Activated naive CD4-positive, alpha-beta T cell treated with anti-CD3 and anti-CD28 coated beads, Interleukin-2, amount 50 U/mL, for 24 hours (primary cell): ENCODE data around the gene RAB33B.
A peak's percentile ranks its signal among the peaks of the same experiment; 100 is the strongest.
"Not testable (repeated sequence)": the region's sequence is repeated elsewhere in the genome, so short reads cannot be mapped to it uniquely, and the experiment has no call there.

Source experiments
- H3K27ac Mint-ChIP-seq: one replicate; pipeline ENCODE4 v1.8.0; 2021; ENCODE audit warnings: mild to moderate bottlenecking, mixed read lengths
- H3K27me3 Mint-ChIP-seq: one replicate; pipeline ENCODE4 v1.8.0; 2021; ENCODE audit warnings: mixed read lengths
- H3K36me3 Mint-ChIP-seq: one replicate; pipeline ENCODE4 v1.8.0; 2021; ENCODE audit warnings: mixed read lengths
- H3K4me1 Mint-ChIP-seq: one replicate; pipeline ENCODE4 v1.8.0; 2021; ENCODE audit warnings: mixed read lengths
- H3K4me3 Mint-ChIP-seq: one replicate; pipeline ENCODE4 v1.8.0; 2021; ENCODE audit warnings: mild to moderate bottlenecking, mixed read lengths
- H3K9me3 Mint-ChIP-seq: one replicate; pipeline ENCODE4 v1.8.0; 2021; ENCODE audit warnings: mixed read lengths

Gene RAB33B

GRCh38 chr4:139454111-139455045 lies at the start of gene RAB33B:
Gene RAB33B, plus strand, starts transcription at chr4:139454121. Its CDS starts 75 bp downstream, at chr4:139454196.
- no peaks in the 10 kb centered on the region for H3K27me3 Mint-ChIP-seq
- peak within 1 kb of the TSS; percentile 99 for H3K27ac Mint-ChIP-seq
- peak within 1 kb of the TSS; percentile 98 for H3K4me3 Mint-ChIP-seq
- H3K36me3 Mint-ChIP-seq: no peaks in the 10 kb centered on the region
- peaks cover 67% of the 10 kb centered on the region for H3K4me1 Mint-ChIP-seq
- no peaks in the 10 kb centered on the region for H3K9me3 Mint-ChIP-seq

GRCh38 chr4:139410312-139410711 lies 43.6 kb upstream of the RAB33B start:
- Mint-ChIP-seq H3K27me3 (no peaks in the 10 kb centered on the region), H3K4me3 (no peak overlapping the region), H3K36me3 (peaks cover 36% of the 10 kb centered on the region), H3K4me1 (no peaks in the 10 kb centered on the region), H3K9me3 (no peaks in the 10 kb centered on the region), H3K27ac (no peak overlapping the region)

DNA sequence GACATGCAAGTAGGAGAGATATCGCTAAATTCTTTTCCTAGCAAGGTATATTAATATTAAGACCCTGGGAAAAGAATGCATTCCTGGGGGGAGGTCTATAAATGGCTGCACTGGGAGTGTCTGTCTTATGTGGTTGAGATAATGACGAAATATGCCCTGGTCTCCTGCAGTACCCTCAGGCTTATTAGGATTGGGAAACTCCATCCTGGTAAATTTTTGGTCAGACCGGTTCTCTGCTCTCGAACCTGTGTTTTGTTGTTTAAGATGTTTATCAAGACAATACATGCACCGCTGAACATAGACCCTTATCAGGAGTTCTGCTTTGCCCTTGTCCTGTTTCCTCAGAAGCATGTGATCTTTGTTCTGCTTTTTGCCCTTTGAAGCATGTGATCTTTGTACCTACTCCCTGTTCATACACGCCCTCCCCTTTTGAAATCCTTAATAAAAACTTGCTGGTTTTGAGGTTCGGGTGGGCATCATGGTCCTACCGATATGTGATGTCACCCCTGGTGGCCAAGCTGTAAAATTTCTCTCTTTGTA lies 39.2 kb upstream of the RAB33B start:
- not testable (repeated sequence) for H3K27ac Mint-ChIP-seq

DNA sequence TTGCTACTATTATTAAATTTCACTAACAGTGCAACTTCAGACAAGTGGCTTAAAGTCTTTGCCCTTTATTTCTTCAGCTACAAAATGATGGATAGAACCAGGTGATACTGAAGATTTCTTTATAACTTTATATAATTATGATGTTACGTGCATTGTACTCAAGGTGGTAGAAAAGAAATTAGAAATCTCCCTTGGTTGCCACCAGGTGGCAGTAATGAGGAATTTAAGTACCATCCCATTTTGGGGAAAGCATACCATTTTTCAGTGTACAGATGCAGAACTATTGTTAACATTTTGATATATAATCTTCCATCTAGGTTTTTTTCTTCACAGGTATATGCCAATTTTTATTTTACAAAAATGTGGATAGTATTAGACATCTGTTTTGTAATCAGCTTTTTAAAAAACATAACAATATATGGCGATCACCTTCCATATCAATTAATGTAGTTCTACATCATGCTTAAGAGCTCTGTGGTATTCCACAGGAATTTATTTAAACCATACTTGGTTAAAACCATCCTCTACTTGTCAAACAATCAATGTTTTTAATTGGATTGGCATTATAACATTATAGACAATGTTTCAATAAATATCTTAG lies 37.7 kb upstream of the RAB33B start:
- Mint-ChIP-seq H3K9me3 (no peaks in the 10 kb centered on the region), H3K4me3 (no peak overlapping the region), H3K27ac (no peak overlapping the region), H3K4me1 (peaks cover 20% of the 10 kb centered on the region), H3K27me3 (no peaks in the 10 kb centered on the region), H3K36me3 (peaks cover 38% of the 10 kb centered on the region)

More for the DNA sequence above, 39.2 kb upstream of the RAB33B start:
- H3K4me3 Mint-ChIP-seq, H3K9me3 Mint-ChIP-seq, H3K27me3 Mint-ChIP-seq: not testable (repeated sequence)
- peaks cover 30% of the 10 kb centered on the region for H3K36me3 Mint-ChIP-seq
- peaks cover 12% of the 10 kb centered on the region for H3K4me1 Mint-ChIP-seq

DNA sequence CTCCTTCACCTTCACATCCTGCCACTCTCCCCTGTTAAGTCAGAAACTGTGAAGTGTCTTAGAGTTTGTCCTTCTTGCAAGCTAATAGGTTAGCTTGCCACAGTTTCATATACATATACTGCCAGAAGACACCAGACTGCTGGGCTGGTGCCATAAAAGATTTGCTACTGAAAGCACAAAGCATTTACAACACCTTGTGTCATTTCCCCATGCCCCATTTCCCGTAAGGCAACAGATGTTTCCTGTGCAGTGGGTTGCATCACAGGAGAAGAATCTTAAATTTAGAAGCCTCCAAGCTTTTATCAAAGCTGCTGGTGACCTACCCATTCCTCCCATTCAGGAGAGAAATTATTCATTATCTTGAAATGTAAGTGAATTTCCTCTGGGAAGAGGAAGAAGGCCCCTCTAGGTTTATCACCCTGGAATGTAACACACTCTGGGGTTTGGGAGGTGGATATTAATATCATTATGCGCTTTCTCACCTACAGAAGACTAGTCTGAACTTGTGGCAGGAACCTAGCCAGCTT lies 34.5 kb upstream of the RAB33B start:
- no peaks in the 10 kb centered on the region for H3K9me3 Mint-ChIP-seq
- peaks cover 20% of the 10 kb centered on the region for H3K4me1 Mint-ChIP-seq
- no peak overlapping the region for H3K4me3 Mint-ChIP-seq
- H3K36me3 Mint-ChIP-seq: peaks cover 29% of the 10 kb centered on the region
- no peaks in the 10 kb centered on the region for H3K27me3 Mint-ChIP-seq
- peak overlapping the region; percentile 8 for H3K27ac Mint-ChIP-seq

GRCh38 chr4:139420652-139421051 lies 33.3 kb upstream of the RAB33B start:
- peak overlapping the region; percentile 65 for H3K27ac Mint-ChIP-seq
- peaks cover 20% of the 10 kb centered on the region for H3K4me1 Mint-ChIP-seq
- no peaks in the 10 kb centered on the region for H3K27me3 Mint-ChIP-seq
- no peak overlapping the region for H3K4me3 Mint-ChIP-seq
- peaks cover 22% of the 10 kb centered on the region for H3K36me3 Mint-ChIP-seq
- peaks cover 1% of the 10 kb centered on the region for H3K9me3 Mint-ChIP-seq

GRCh38 chr4:139436122-139436521 lies 17.8 kb upstream of the RAB33B start:
- Mint-ChIP-seq H3K4me3 (no peak overlapping the region), H3K36me3 (peaks cover 46% of the 10 kb centered on the region), H3K4me1 (no peaks in the 10 kb centered on the region), H3K27ac (no peak overlapping the region), H3K27me3 (no peaks in the 10 kb centered on the region), H3K9me3 (peaks cover 12% of the 10 kb centered on the region)

DNA sequence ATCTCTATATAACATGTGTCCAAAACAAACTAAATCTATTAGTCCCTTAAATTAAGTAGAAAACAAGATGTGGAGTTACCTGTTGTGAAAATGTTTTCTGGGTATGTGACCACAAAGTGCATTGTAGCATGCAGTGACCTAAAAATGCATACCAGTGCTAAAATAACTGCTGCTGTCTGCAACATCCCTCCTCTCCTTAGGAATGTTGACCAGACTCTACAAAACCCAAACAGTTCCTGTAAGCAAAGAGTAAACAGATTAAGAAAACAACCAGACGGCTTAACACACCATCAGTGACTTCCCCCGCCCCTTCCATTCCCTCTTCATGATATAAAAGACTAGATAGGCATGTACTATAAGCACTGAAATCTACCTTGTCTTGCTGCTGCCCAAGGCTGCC lies 15.8 kb upstream of the RAB33B start:
- Mint-ChIP-seq H3K4me3 (no peak overlapping the region), H3K4me1 (no peaks in the 10 kb centered on the region), H3K9me3 (peaks cover 12% of the 10 kb centered on the region), H3K27me3 (no peaks in the 10 kb centered on the region), H3K36me3 (peaks cover 40% of the 10 kb centered on the region), H3K27ac (no peak overlapping the region)

DNA sequence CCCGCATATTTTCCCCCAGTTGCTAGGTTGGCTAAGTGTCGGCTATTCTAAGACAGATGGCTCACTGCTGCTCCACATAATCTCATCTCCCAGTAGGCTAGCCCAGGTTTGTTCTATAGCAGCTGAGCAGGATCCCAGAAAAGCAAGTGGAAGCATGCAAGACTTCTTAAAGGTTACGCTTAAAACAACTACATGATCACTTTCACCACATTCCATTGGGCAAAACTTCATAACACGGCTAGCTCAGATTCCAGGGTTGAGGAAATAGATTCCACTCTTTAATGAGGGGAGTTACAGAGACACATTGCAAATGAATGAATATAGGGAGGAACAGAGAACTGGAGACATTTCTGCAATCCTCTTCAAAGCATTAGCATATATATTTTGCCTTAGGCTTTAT lies 12.9 kb upstream of the RAB33B start:
- Mint-ChIP-seq H3K27ac (no peak overlapping the region), H3K27me3 (no peaks in the 10 kb centered on the region), H3K36me3 (peaks cover 33% of the 10 kb centered on the region), H3K4me3 (no peak overlapping the region), H3K9me3 (peaks cover 12% of the 10 kb centered on the region), H3K4me1 (no peaks in the 10 kb centered on the region)

- Mint-ChIP-seq H3K27ac (no peak overlapping the region), H3K36me3 (peaks cover 18% of the 10 kb centered on the region), H3K9me3 (peaks cover 8% of the 10 kb centered on the region), H3K4me3 (no peak overlapping the region), H3K27me3 (no peaks in the 10 kb centered on the region), H3K4me1 (peaks cover 2% of the 10 kb centered on the region)
These were observed 10.3 kb upstream of the RAB33B start for GRCh38 chr4:139443661-139444060.

GRCh38 chr4:139444881-139445280 lies 9.0 kb upstream of the RAB33B start:
- H3K27ac Mint-ChIP-seq, H3K27me3 Mint-ChIP-seq, H3K4me3 Mint-ChIP-seq, H3K9me3 Mint-ChIP-seq, H3K4me1 Mint-ChIP-seq: not testable (repeated sequence)
- H3K36me3 Mint-ChIP-seq: peaks cover 11% of the 10 kb centered on the region

- H3K27me3 Mint-ChIP-seq, H3K4me1 Mint-ChIP-seq, H3K27ac Mint-ChIP-seq, H3K36me3 Mint-ChIP-seq, H3K4me3 Mint-ChIP-seq, H3K9me3 Mint-ChIP-seq: not testable (repeated sequence)
These were observed 6.8 kb upstream of the RAB33B start for GRCh38 chr4:139447078-139447477.

DNA sequence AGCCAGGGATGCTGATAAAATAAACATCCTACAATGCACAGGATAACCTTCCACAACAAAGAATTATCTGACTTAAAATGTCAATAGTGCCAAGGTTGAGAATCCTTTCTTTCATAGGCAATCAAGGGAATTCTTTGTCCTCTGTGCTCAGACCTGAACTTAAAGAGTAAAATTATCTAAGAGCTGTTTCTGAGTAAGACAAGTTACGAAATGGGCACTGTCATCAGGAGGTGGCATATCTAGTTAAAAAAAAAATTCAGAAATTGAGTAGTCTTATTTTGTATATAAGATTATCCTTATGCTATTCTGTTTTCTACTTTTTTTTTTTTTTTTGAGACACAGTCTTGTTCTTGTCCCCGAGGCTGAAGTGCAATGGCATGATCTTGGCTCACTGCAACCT lies 3.3 kb upstream of the RAB33B start:
- H3K4me3 Mint-ChIP-seq: no peak overlapping the region
- peaks cover 33% of the 10 kb centered on the region for H3K4me1 Mint-ChIP-seq
- no peaks in the 10 kb centered on the region for H3K9me3 Mint-ChIP-seq
- no peak overlapping the region for H3K27ac Mint-ChIP-seq
- H3K27me3 Mint-ChIP-seq: no peaks in the 10 kb centered on the region
- H3K36me3 Mint-ChIP-seq: no peaks in the 10 kb centered on the region

- Mint-ChIP-seq H3K9me3 (no peaks in the 10 kb centered on the region), H3K36me3 (no peaks in the 10 kb centered on the region), H3K27me3 (no peaks in the 10 kb centered on the region), H3K4me3 (no peak overlapping the region), H3K27ac (peak overlapping the region; percentile 99), H3K4me1 (peaks cover 46% of the 10 kb centered on the region)
These were observed 1.9 kb upstream of the RAB33B start for GRCh38 chr4:139451997-139452396.

- Mint-ChIP-seq H3K4me1 (peaks cover 56% of the 10 kb centered on the region), H3K4me3 (peak overlapping the region; percentile 98), H3K9me3 (no peaks in the 10 kb centered on the region), H3K27me3 (no peaks in the 10 kb centered on the region), H3K27ac (peak overlapping the region; percentile 99), H3K36me3 (no peaks in the 10 kb centered on the region)
These were observed 915 bp upstream of the RAB33B start for GRCh38 chr4:139453041-139453370.
